ENCODE results near the gene APBB2.

The APBB2 gene

GRCh38 chr4:41106081-41106480 is 108.3 kb downstream of the APBB2 start:
- DNase-seq (ENCODE audit: low read depth, low spot score), result no peak
- no peak for TF ChIP-seq CTCF (IDR thresholded peaks at IDR 0.05; ENCODE audit: insufficient read depth, low read length, missing control alignments)
- CTCF ChIA-PET, result no interaction called here
- H3K4me3 ChIP-seq (ENCODE audit: low read depth, low read length), result no peak overlapping the region
- POLR2A ChIA-PET, result no interaction called here

DNA sequence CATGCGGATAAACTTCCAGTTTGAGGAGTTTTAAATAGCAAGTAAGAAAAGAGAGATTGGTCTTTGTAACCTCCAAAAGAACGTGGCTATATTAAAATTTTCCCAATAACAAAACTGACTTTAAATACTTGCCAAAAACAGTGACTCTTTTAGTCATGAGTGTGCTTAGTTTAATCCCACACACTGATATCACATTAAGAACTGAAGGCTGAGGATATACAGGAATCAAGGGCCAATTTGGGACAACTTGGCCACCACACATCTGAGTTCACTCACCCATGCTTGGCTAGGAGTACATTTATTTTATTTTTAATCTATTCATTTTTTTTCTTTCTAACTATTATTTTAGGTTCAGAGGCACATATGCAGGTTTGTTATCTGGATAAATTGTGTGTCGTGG is 110.2 kb downstream of the APBB2 start:
- POLR2A ChIA-PET, result no interaction called here
- CTCF ChIA-PET, result interaction anchor here (1.1 to 1.9 kb wide), 2 partner anchors 9 to 89 kb away, joined by 3 to 6 read pairs; no protein-coding TSS in a partner anchor
- no peak for TF ChIP-seq CTCF (IDR thresholded peaks at IDR 0.05; ENCODE audit: insufficient read depth, low read length, missing control alignments)
- no peak overlapping the region for H3K4me3 ChIP-seq (ENCODE audit: low read depth, low read length)
- no peak for DNase-seq (ENCODE audit: low read depth, low spot score)

- no peak overlapping the region for H3K4me3 ChIP-seq (ENCODE audit: low read depth, low read length)
- CTCF ChIA-PET, result interaction anchor here (1.1 to 1.9 kb wide), 2 partner anchors 9 to 89 kb away, joined by 3 to 6 read pairs; no protein-coding TSS in a partner anchor
- POLR2A ChIA-PET, result no interaction called here
- no peak for TF ChIP-seq CTCF (IDR thresholded peaks at IDR 0.05; ENCODE audit: insufficient read depth, low read length, missing control alignments)
- no peak for DNase-seq (ENCODE audit: low read depth, low spot score)
Observed at GRCh38 chr4:41103657-41104056, 110.7 kb downstream of the APBB2 start.

GRCh38 chr4:41102414-41103092 is 111.8 kb downstream of the APBB2 start:
- DNase-seq (ENCODE audit: low read depth, low spot score), result no peak
- H3K4me3 ChIP-seq (ENCODE audit: low read depth, low read length), result no peak overlapping the region
- ChIA-PET CTCF (no interaction called here), POLR2A (no interaction called here)
- TF ChIP-seq CTCF (IDR thresholded peaks at IDR 0.05; ENCODE audit: insufficient read depth, low read length, missing control alignments), result no peak

DNA sequence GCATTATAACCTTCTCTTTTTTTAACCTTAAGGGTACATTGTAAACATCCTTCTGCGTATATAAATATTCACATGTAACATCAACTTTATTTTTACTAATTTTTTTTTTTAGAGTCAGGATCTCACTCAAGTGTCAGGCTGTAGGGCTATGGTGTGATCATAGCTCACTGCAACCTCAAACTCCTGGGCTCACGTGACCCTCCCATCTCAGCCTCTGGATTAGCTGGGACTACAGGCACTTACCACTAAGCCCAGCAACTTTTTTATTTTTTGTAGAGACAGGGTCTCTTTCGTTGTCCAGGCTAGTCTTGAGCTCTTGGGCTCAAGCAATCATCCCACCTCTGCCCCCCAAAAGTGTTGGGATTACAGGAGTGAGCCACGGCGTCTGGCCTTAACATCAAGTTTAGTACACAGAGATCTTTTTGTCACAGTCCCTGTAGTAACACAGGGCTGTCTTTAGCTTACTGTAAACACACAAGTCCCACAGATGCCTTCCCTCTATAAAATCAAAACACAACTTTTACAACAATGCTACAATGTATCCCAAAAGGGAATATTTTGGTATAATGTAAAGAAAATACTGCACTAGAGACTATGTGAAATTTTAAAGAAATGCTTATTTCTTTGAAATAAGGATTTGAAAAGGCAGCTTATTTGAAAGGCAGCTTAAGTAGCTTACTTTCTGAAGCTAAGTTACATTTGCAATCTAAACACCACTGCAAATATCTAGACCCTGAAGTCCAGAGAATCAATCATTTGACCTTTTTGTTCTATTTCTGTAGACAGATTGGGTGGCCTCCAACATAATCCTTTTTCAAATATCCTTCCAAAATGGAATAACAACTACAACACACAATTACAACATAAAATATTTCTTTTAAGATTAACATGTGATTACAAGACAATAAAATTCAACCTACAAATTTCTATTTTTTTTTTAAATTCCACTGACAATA is 116.0 kb downstream of the APBB2 start:
- no peak for DNase-seq (ENCODE audit: low read depth, low spot score)
- POLR2A ChIA-PET, result no interaction called here
- TF ChIP-seq CTCF (IDR thresholded peaks at IDR 0.05; ENCODE audit: insufficient read depth, low read length, missing control alignments), result no peak
- H3K4me3 ChIP-seq (ENCODE audit: low read depth, low read length), result no peak overlapping the region
- CTCF ChIA-PET, result interaction anchor here (1.0 kb wide), 2 partner anchors 174 to 201 kb away, joined by 3 to 5 read pairs; no protein-coding TSS in a partner anchor

GRCh38 chr4:41095973-41096372 is 118.4 kb downstream of the APBB2 start:
- CTCF ChIA-PET, result interaction anchor here (2.0 kb wide), 1 partner anchor 8 kb away, joined by 6 read pairs; no protein-coding TSS in a partner anchor
- DNase-seq (ENCODE audit: low read depth, low spot score), result peak; percentile 66
- no peak for TF ChIP-seq CTCF (IDR thresholded peaks at IDR 0.05; ENCODE audit: insufficient read depth, low read length, missing control alignments)
- POLR2A ChIA-PET, result interaction anchor here (0.6 kb wide), 1 partner anchor 113 kb away, joined by 3 read pairs; no protein-coding TSS in a partner anchor
- H3K4me3 ChIP-seq (ENCODE audit: low read depth, low read length), result no peak overlapping the region
